GM12891 (cell line): ENCODE data around the gene ZNF599.

Experiments
- PAX5 ChIP-seq: IDR thresholded peaks from 2 replicates; pipeline ENCODE4 v1.6.1; 2011; ENCODE audit warnings: low read length, moderate library complexity, mild to moderate bottlenecking; ENCODE audit not compliant: insufficient read depth, severe bottlenecking
- POLR2A ChIP-seq: IDR thresholded peaks from 2 replicates; pipeline ENCODE4 v1.6.1; 2011; ENCODE audit warnings: low read depth, low read length, control low read depth
- POLR2AphosphoS5 ChIP-seq: IDR thresholded peaks from 2 replicates; pipeline ENCODE4 v1.6.1; 2011; ENCODE audit warnings: low read depth, low read length, control low read depth
- SPI1 ChIP-seq: IDR thresholded peaks from 2 replicates; pipeline ENCODE4 v1.6.1; 2011; ENCODE audit warnings: low read depth, low read length, control low read depth
- TAF1 ChIP-seq: IDR thresholded peaks from 2 replicates; pipeline ENCODE4 v1.6.1; 2011; ENCODE audit warnings: low read depth, low read length, control low read depth

GRCh38 chr19:34786236-34786635 lies 13.2 kb upstream of the ZNF599 start:
- no peak for TF ChIP-seq TAF1
- TF ChIP-seq POLR2A, result no peak
- no peak for TF ChIP-seq POLR2AphosphoS5
- no peak for TF ChIP-seq PAX5
- TF ChIP-seq SPI1, result no peak
